ENCODE measurements around the gene TICRR. TPM values are rescaled to one million over a fixed set of nuclear protein-coding genes. Genes with fewer than 3 reads are reported as not detected.

Gene TICRR
- total and polyA plus RNA-seq, 2 of the 13 experiments (the other 11 are each of a cell fraction or from before 2014, with no cell fraction given): 4.1 to 14.3 TPM

DNA sequence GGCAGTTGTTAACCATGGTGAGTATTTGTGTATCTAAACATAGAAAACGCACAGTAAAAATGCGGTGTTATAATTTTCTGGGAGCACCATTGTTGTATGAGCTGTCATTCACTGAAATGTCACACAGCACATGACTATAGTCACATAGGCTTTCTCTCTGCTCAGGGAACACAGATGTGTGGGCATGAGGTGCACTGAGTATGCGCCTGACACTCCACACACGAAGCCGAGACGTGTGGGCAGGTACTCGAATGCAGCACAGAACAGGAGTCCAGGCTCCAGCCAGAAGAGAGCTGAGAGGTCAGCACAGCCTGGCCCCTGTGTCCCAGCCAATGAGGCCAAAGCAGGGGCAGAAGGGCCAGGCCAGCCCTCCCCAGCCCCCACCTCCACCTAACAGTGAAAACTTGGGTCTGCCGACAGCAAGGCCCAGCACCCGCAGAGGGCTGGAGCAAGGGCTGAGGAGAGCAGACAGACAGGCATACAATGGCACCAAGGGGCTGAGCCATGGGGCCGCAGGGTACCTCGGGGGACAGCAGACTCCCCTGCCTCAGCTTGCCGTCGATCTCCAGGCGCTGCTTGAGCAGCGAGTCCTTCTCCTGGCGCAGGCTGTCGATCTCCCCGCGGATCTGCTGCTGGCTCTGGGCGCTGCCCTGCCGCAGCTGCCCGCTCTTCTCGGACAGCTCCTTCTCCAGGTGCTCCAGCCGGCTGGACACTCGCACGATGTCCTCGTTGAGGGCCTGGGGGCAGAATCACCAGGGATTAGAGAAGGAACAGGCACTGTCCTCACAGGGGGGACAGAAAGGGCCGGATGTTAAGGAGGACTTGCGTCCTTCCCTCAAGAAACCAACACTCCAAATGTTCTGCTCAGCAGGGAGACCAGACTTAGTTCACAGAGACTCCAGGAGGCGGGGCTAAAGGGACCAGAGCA is 56.0 kb downstream of the TICRR start (continued):
- TF ChIP-seq, protein P1, sequence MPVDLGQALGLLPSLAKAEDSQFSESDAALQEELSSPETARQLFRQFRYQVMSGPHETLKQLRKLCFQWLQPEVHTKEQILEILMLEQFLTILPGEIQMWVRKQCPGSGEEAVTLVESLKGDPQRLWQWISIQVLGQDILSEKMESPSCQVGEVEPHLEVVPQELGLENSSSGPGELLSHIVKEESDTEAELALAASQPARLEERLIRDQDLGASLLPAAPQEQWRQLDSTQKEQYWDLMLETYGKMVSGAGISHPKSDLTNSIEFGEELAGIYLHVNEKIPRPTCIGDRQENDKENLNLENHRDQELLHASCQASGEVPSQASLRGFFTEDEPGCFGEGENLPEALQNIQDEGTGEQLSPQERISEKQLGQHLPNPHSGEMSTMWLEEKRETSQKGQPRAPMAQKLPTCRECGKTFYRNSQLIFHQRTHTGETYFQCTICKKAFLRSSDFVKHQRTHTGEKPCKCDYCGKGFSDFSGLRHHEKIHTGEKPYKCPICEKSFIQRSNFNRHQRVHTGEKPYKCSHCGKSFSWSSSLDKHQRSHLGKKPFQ (CRISPR knock-in tag; IDR thresholded peaks at IDR 0.05; ENCODE audit: insufficient replicate concordance): no peak
- TF ChIP-seq ZNF124 (CRISPR knock-in tag; IDR thresholded peaks at IDR 0.05): no peak
- TF ChIP-seq NCOA1 (CRISPR knock-in tag; IDR thresholded peaks at IDR 0.05): no peak
- TF ChIP-seq TSC22D2 (CRISPR knock-in tag; IDR thresholded peaks at IDR 0.05; ENCODE audit: borderline replicate concordance): no peak
- no peak for TF ChIP-seq MEF2D (CRISPR knock-in tag; IDR thresholded peaks at IDR 0.05)
- no peak for TF ChIP-seq PPARG (CRISPR knock-in tag; conservative IDR thresholded peaks at IDR 0.05)
- no peak for TF ChIP-seq KMT2B (CRISPR knock-in tag; IDR thresholded peaks at IDR 0.05)
- no peak for TF ChIP-seq ZNF703 (CRISPR knock-in tag; IDR thresholded peaks at IDR 0.05; ENCODE audit: borderline replicate concordance)
- peak; percentile 56; the same call in 1 of the 2 replicates for TF ChIP-seq ZC3H13 (CRISPR knock-in tag; IDR thresholded peaks at IDR 0.05)
- TF ChIP-seq MAF1 (CRISPR knock-in tag; IDR thresholded peaks at IDR 0.05; ENCODE audit: borderline replicate concordance): no peak
- no peak for TF ChIP-seq HDAC1 (CRISPR knock-in tag; IDR thresholded peaks at IDR 0.05)
- no peak for TF ChIP-seq RFX5 (IDR thresholded peaks at IDR 0.05; ENCODE audit: low read depth, low read length)
- TF ChIP-seq, protein P2, sequence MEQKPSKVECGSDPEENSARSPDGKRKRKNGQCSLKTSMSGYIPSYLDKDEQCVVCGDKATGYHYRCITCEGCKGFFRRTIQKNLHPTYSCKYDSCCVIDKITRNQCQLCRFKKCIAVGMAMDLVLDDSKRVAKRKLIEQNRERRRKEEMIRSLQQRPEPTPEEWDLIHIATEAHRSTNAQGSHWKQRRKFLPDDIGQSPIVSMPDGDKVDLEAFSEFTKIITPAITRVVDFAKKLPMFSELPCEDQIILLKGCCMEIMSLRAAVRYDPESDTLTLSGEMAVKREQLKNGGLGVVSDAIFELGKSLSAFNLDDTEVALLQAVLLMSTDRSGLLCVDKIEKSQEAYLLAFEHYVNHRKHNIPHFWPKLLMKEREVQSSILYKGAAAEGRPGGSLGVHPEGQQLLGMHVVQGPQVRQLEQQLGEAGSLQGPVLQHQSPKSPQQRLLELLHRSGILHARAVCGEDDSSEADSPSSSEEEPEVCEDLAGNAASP (CRISPR knock-in tag; IDR thresholded peaks at IDR 0.05; ENCODE audit: borderline replicate concordance): no peak
- TF ChIP-seq, protein P3, sequence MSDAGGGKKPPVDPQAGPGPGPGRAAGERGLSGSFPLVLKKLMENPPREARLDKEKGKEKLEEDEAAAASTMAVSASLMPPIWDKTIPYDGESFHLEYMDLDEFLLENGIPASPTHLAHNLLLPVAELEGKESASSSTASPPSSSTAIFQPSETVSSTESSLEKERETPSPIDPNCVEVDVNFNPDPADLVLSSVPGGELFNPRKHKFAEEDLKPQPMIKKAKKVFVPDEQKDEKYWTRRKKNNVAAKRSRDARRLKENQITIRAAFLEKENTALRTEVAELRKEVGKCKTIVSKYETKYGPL (CRISPR knock-in tag; IDR thresholded peaks at IDR 0.05): no peak
- no peak for TF ChIP-seq FOSL1 (CRISPR knock-in tag; IDR thresholded peaks at IDR 0.05; ENCODE audit: borderline replicate concordance)
- TF ChIP-seq, protein P4, sequence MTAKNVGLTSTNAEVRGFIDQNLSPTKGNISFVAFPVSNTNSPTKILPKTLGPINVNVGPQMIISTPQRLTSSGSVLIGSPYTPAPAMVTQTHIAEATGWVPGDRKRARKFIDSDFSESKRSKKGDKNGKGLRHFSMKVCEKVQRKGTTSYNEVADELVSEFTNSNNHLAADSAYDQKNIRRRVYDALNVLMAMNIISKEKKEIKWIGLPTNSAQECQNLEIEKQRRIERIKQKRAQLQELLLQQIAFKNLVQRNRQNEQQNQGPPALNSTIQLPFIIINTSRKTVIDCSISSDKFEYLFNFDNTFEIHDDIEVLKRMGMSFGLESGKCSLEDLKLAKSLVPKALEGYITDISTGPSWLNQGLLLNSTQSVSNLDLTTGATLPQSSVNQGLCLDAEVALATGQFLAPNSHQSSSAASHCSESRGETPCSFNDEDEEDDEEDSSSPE (CRISPR knock-in tag; IDR thresholded peaks at IDR 0.05): no peak
- peak; percentile 41 for TF ChIP-seq AGO2 (optimal IDR thresholded peaks at IDR 0.05; ENCODE audit: low read depth, low read length)
- no peak for TF ChIP-seq MTF1 (CRISPR knock-in tag; IDR thresholded peaks at IDR 0.05)
